ENCODE measurements around the gene DDX41.
"Not testable (repeated sequence)": the region's sequence is repeated elsewhere in the genome, so short reads cannot be mapped to it uniquely, and the experiment has no call there.

The DDX41 gene

GRCh38 chr5:177537389-177538361 is 20.9 kb upstream of the DDX41 start:
- no peak for DNase-seq

- no peak for DNase-seq
These were observed 19.6 kb upstream of the DDX41 start for GRCh38 chr5:177536386-177536785.

- no peak for DNase-seq
These were observed 18.4 kb upstream of the DDX41 start for GRCh38 chr5:177535125-177535524.

GRCh38 chr5:177534433-177534832 is 17.7 kb upstream of the DDX41 start:
- not testable (repeated sequence) for DNase-seq

- no peak for DNase-seq
These were observed 14.6 kb upstream of the DDX41 start for GRCh38 chr5:177531209-177531940.

GRCh38 chr5:177530638-177531037 is 13.9 kb upstream of the DDX41 start:
- no peak for DNase-seq

- DNase-seq = no peak
These were observed 12.8 kb upstream of the DDX41 start for GRCh38 chr5:177529247-177530203.

- no peak for DNase-seq
These were observed 11.9 kb upstream of the DDX41 start for GRCh38 chr5:177528631-177529030.

GRCh38 chr5:177527595-177527994 is 10.8 kb upstream of the DDX41 start:
- DNase-seq = no peak

GRCh38 chr5:177526791-177527190 is 10.0 kb upstream of the DDX41 start:
- no peak for DNase-seq

GRCh38 chr5:177526191-177526590 is 9.4 kb upstream of the DDX41 start:
- no peak for DNase-seq

- no peak for DNase-seq
These were observed 8.3 kb upstream of the DDX41 start for GRCh38 chr5:177524941-177525655.

- no peak for DNase-seq
These were observed 7.8 kb upstream of the DDX41 start for GRCh38 chr5:177524539-177524900.

- no peak for DNase-seq
These were observed 7.2 kb upstream of the DDX41 start for GRCh38 chr5:177523711-177524538.

GRCh38 chr5:177520916-177521513 is 4.3 kb upstream of the DDX41 start:
- DNase-seq = no peak

- DNase-seq = no peak
These were observed 3.5 kb upstream of the DDX41 start for GRCh38 chr5:177520271-177520670.

GRCh38 chr5:177519463-177520235 is 2.9 kb upstream of the DDX41 start:
- DNase-seq = no peak

GRCh38 chr5:177515580-177515979 is 1.2 kb downstream of the DDX41 start:
- DNase-seq = no peak

- DNase-seq = no peak
These were observed 2.2 kb downstream of the DDX41 start for GRCh38 chr5:177514541-177514940.

- DNase-seq = no peak
These were observed 3.3 kb downstream of the DDX41 start for GRCh38 chr5:177513500-177513899.
